Kidney (tissue), 14 donors: ENCODE results near the gene ALDH7A1. TPM values are rescaled to one million over a fixed set of nuclear protein-coding genes. Genes with fewer than 3 reads are reported as not detected.
A peak's percentile ranks its signal among the peaks of the same experiment; 100 is the strongest.

Experiments
- DNase-seq, 5 donors: peaks; one replicate each; pipeline ENCODE4 v3.0.0-alpha.2; 2013 to 2020
- FAIRE-seq: peaks from 2 replicates; lab custom pipeline; 2012; peaks lifted over from hg19 to GRCh38; lab: Jason Lieb, UNC
- H3K27ac ChIP-seq, 2 donors: one replicate each; pipeline ENCODE4 v1.7.0; 2013; ENCODE audit warnings: low read depth in 2 of 2, low read length in 2 of 2, inconsistent platforms in 1 of 2
- H3K27me3 ChIP-seq: one replicate; pipeline ENCODE4 v1.7.1; 2013; ENCODE audit warnings: low read length, inconsistent platforms; ENCODE audit not compliant: control insufficient read depth, insufficient read depth
- H3K36me3 ChIP-seq, 3 donors: one replicate each; pipeline versions ENCODE4 v1.7.0 to v1.7.1; 2013; ENCODE audit warnings: low read length in 3 of 3, control low read depth in 1 of 3, inconsistent platforms in 1 of 3; ENCODE audit not compliant: insufficient read depth in 3 of 3, control insufficient read depth in 2 of 3
- H3K4me1 ChIP-seq, 3 donors: one replicate each; pipeline versions ENCODE4 v1.7.0 to v1.7.1; 2013; ENCODE audit warnings: low read length in 3 of 3, inconsistent platforms in 1 of 3, low read depth in 1 of 3; ENCODE audit not compliant: control insufficient read depth in 2 of 3, insufficient read depth in 2 of 3
- H3K4me3 ChIP-seq, 3 donors: one replicate each; pipeline versions ENCODE4 v1.7.0 to v1.8.1; 2013; ENCODE audit warnings: low read length in 3 of 3, control low read depth in 1 of 3, inconsistent platforms in 1 of 3
- H3K9ac ChIP-seq, 3 donors: one replicate each; pipeline versions ENCODE4 v1.7.0 to v1.7.1; 2013; ENCODE audit warnings: low read length in 3 of 3, control low read depth in 1 of 3, inconsistent platforms in 1 of 3
- H3K9me3 ChIP-seq, 3 donors: one replicate each; pipeline versions ENCODE4 v1.7.0 to v1.7.1; 2013; ENCODE audit warnings: low read length in 3 of 3, control low read depth in 1 of 3, inconsistent platforms in 1 of 3; ENCODE audit not compliant: control insufficient read depth in 2 of 3, insufficient read depth in 1 of 3
- intact Hi-C: fragments of 100-400 bp; cut with DNase I; formaldehyde crosslinking; loops from one replicate; pipeline ENCODE4 v1.11.1; 2022
- polyA plus RNA-seq: library from polyadenylated mRNA; stranded (reverse); fragments of 350-450 nt; fragmentation: Illumina TruSeq; extraction: RNeasy Lipid Tissue Mini Kit (QIAGEN cat#74804); gene quantifications from one replicate; pipeline ENCODE4 v1.2.3, GENCODE V29; 2014; ENCODE audit warnings: low read depth, low replicate concordance; ENCODE audit not compliant: insufficient read depth
- total RNA-seq: library from RNA; stranded (reverse); fragmentation: NEBNext Ultra II Directional; extraction: Animal tissue kit (Norgen Biotek cat#: 25700); gene quantifications from one replicate; pipeline ENCODE4 v1.2.1, GENCODE V29; 2021
- TF ChIP-seq, protein P1 (sequence below): IDR thresholded peaks from 3 replicates; pipeline ENCODE4 v1.5.1; 2012; ENCODE audit warnings: mild to moderate bottlenecking, moderate library complexity, borderline replicate concordance; ENCODE audit not compliant: insufficient read depth; ENCODE audit errors: extremely low read depth
- donor health status: control.
- donor health status: control.
- donor health status: control.
- donor health status: control.
- donor health status: control.
- donor health status: DM: yes; HTN: yes; CAD: no.
- donor health status: Normal renal cell carcinoma (clear cell type).

The ALDH7A1 gene
- total and polyA plus RNA-seq, 2 donors from 2014 or later: 51.8 to 184 TPM

DNA sequence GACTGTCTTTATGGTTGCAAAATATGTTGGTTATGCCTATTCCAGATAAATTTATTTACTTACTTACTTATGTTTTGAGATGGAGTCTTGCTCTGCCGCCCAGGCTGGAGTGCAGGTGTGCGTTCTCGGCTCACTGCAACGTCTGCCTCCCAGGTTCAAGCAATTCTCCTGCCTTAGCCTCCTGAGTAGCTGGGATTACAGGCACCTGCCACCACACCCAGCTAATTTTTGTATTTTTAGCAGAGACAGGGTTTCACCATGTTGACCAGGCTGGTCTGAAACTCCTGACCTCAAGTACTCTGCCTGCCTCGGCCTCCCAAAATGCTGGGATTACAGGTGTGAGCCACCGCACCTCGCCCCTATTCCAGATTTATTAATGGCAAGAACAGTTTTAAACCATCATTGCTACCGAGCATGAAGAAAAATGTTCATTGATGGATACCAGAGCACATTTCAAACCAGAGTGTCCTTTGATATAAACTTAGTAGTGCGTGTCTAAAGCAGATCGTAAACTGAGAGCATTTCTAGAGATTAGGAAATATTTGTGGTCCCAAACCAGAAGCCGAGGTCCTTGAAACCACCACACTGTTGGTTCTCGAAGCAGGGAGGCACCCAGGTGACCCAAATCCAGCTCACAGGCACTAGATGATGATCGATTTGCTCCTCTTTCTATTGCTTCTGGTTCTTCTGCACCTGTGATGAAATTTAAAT, 86.6 kb downstream of the ALDH7A1 start:
- intact Hi-C loops: no loop called here
- peak overlapping the region; percentile 37 to 85 for H3K27ac ChIP-seq
- H3K27me3 ChIP-seq: no peaks in the 10 kb centered on the region
- peak overlapping the region in 1 of 3 donors; percentile 24 for H3K9ac ChIP-seq
- H3K9me3 ChIP-seq: no peaks in the 10 kb centered on the region
- H3K4me1 ChIP-seq: peaks cover 0 to 18% (median 3%) of the 10 kb centered on the region in 3 donors
- FAIRE-seq (no peak), DNase-seq (no peak)
- no peak overlapping the region for H3K4me3 ChIP-seq
- H3K36me3 ChIP-seq: no peaks in the 10 kb centered on the region
- TF ChIP-seq, protein P1, sequence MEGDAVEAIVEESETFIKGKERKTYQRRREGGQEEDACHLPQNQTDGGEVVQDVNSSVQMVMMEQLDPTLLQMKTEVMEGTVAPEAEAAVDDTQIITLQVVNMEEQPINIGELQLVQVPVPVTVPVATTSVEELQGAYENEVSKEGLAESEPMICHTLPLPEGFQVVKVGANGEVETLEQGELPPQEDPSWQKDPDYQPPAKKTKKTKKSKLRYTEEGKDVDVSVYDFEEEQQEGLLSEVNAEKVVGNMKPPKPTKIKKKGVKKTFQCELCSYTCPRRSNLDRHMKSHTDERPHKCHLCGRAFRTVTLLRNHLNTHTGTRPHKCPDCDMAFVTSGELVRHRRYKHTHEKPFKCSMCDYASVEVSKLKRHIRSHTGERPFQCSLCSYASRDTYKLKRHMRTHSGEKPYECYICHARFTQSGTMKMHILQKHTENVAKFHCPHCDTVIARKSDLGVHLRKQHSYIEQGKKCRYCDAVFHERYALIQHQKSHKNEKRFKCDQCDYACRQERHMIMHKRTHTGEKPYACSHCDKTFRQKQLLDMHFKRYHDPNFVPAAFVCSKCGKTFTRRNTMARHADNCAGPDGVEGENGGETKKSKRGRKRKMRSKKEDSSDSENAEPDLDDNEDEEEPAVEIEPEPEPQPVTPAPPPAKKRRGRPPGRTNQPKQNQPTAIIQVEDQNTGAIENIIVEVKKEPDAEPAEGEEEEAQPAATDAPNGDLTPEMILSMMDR: no peak

DNA sequence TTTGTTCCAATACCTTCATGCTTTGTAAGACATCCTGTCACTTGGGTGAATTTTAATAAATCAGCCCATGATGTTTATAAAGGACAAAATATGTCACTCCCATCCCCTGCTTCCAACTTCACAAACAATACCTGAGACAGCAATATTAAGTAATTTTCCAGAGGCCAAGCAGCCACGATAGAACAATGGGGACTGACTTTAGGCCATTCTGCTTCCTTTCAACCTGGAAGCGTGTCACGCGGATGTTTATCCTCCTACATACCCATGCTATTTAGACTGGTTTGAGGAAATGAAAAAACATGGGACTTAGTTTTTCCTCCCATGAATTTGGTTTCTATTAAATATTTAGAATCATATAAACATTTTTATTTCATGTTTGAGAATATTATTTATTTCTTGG, 88.9 kb downstream of the ALDH7A1 start:
- no peak overlapping the region for H3K9ac ChIP-seq
- intact Hi-C loops: no loop called here
- TF ChIP-seq, protein P1: no peak
- DNase-seq (no peak), FAIRE-seq (no peak)
- no peak overlapping the region for H3K4me3 ChIP-seq
- H3K9me3 ChIP-seq: no peaks in the 10 kb centered on the region
- H3K27me3 ChIP-seq: no peaks in the 10 kb centered on the region
- H3K27ac ChIP-seq: no peak overlapping the region
- H3K36me3 ChIP-seq: no peaks in the 10 kb centered on the region
- peaks cover 0 to 8% (median 3%) of the 10 kb centered on the region in 3 donors for H3K4me1 ChIP-seq

DNA sequence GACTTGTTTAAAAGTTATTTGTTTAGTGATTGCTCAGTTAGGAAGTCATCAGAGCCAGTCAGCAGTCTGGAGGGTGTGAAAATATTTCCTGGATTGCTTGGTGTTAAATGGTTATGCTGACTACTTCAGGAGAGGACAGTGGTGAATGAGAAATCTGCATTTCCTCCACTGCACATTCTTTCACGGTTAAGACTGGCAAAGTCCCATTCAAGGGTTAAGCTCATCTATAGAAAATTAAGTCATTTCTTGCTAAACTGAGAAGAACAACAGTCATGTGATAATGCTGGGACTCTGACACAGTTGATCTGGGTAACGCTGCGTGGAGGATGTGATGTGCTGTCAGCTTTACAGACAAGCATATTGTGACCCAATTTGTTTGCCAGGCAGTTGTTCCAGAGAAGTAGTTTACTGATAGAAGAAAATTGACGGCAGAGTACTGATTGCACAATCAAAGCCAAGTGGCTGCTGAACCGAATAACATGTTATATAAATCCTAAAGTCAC, 91.4 kb downstream of the ALDH7A1 start:
- TF ChIP-seq, protein P1: no peak
- Histone ChIP-seq H3K36me3 (no peaks in the 10 kb centered on the region), H3K9ac (no peak overlapping the region), H3K27me3 (no peaks in the 10 kb centered on the region), H3K4me1 (peaks cover 0 to 8% (median 3%) of the 10 kb centered on the region in 3 donors), H3K9me3 (no peaks in the 10 kb centered on the region), H3K4me3 (no peak overlapping the region), H3K27ac (peak overlapping the region; percentile 55 to 74)
- FAIRE-seq (no peak), DNase-seq (no peak)
- intact Hi-C loops: no loop called here
